LoVo (cell line): Measurements from ENCODE around the gene GPD1.

Source experiments
- DNase-seq: peaks from one replicate; pipeline ENCODE4 v3.0.0-alpha.2; 2016; ENCODE audit warnings: low spot score

The GPD1 gene

DNA sequence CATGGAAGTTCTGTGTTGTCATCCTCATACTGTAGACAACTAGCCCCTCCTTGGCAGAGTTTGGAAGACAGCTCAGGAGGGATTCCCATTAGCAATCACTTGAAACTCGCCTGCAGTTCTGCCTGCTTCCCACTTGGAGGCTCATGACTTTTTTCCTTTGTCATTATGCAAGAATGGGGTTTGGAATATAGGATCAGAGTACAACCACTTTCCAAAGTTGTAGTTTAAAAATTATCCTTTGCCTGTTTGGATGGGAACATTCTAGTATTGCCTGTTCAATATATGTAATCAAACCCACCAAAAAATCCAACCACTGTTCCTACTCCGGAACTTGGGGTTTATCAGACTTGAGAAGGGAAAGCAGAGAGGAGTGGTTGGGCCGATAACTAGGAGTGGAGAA, 2.1 kb upstream of the GPD1 start:
- peak; percentile 30 for DNase-seq

DNA sequence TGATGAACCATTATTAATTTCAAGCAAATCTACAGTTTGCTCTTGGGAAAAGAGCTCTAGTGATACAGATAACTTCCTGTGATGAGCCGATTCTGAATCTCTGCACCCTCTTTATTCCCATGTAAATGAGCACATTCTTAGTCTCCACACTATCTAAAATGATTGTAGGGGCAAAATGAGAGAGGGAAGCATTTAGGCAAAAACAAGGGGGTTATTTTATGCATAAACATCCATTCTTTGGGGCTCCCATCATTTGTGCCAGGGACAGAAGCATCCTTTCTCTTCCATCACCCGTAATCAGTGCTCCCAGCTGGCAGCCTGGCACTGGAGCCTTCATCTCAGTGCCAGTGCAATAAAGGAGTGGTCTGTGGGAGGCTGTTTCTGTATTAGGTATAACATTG, 1.7 kb upstream of the GPD1 start:
- no peak for DNase-seq

DNA sequence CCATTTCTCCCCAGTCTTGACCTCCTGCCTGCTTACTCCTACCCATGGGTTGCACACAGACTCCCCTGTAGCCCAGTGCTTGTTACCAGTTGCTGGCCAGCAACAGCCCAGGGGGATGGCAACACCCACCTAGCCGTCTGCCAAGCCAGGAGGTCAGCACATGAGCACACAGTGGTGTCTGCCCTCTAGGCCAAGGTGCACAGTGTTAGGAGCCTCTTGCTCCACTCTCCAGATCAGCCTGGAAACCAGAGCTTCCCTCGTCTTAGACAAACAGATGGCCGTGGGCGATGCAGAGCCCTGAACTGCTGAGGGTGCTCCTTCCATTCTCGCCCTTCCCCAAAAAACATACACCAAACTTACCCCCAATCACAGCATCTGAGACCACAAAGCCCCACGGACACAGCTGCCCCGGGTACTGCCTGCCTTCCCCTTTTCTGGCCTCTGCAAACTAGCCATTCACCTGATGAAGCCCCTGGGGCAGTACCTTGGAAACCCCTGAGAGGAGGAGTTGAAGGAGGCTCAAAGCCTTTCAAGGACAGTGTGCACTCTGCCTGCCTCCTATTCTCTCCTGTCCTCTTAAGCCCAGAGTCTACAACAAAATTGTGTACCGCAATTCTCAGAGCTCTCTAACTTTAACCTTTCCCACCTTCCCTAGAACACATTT, 1.0 kb upstream of the GPD1 start:
- DNase-seq, result no peak

DNA sequence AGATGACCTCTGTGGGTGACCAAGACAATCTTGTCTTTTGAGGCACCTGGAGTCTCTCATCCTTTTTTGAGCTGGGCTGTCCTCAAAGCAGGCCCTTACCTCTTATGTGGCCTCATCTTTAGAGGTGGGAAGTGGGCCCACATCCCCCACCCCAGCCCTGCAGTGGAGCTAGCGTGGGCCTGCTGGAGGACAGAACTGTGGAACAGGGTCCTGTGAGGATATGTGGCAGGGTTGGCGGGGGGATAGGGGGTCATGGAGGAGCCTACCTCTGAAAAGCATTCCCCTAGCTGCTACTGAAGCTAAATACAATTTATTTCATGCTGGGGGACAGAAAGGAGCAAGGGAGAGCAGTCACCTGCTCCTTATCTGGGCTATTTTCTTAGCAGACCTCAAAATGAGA, 457 bp upstream of the GPD1 start:
- no peak for DNase-seq

DNA sequence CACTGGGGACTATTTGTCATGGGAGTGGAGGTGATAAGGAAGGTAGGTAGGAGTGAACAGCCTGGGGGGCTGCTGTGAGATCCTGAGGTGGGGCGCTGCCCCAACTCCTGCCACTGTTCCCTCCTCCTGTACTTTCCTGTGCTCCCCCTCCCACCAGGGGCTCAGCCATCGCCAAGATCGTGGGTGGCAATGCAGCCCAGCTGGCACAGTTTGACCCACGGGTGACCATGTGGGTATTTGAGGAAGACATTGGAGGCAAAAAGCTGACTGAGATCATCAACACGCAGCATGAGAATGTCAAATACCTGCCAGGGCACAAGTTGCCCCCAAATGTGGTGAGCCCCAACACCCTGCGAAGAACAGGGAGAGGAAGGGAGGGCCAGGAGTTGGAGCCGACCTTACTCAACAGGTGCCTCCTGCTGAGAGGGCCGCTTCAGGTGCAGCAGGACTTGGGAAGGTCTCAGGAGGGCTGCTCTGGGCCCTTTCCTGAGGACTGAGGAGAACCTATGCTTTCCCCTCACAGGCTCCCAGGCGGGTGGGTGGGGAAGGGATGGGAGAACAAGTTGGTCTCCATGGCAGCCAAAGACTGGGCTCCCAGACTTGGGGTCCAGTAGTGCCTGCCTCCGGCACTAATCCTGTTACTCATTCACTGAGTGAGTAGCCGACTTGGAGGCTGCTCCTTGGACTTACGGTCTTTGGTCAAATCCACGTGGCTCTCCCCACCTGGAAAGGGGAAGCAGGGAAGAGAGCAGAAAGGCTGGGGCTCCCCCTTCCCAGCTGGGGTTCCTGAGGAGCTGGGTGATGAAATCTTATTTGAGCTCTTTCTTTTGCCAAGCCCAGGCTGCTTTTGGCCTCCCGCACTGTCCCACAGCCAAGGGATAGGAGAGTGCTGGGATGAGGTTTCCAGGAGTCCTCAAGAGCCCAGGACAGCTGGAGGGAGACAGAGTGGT, 884 bp downstream of the GPD1 start:
- no peak for DNase-seq

DNA sequence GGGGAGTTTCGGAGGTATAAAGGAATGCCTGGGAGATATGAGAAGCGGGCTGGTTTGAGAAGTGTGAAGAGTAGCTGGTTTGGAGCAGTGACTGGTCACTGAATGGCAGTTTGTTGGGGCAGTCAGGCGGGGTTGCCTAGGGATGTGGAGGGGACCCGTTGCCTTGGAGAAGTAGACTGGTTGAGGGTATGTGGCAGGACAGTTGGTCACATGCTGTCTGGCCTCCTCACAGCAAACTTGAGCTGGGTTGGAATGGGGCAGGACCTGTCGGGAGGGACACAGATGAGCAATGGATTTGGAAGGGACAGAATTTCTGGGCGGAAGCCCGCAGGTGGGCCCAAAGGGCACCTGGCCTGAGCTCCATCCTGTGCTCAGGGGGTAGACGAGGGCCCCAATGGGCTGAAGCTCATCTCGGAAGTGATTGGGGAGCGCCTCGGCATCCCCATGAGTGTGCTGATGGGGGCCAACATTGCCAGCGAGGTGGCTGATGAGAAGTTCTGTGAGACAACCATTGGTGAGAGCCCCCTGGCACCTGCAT, 2.2 kb downstream of the GPD1 start:
- no peak for DNase-seq

DNA sequence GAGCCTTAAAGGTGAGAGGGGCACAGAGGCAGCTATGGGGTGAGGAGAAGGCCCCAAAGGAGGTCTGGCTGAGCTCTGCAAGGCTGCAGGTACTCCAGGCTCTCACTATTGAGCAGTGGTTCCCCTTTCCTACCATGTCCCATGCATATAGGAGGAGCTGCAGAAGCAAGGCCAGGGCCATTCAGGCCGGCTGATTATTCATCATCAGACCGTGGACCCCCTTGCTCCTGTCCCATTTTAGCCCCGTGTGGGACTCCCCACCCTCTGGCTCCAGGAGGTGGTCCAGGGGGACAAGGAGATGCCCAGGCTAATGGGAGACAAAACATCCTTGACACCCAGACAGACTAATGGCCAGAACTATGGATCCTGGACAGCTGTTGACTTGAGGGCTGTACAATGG, 3.1 kb downstream of the GPD1 start:
- DNase-seq, result no peak

DNA sequence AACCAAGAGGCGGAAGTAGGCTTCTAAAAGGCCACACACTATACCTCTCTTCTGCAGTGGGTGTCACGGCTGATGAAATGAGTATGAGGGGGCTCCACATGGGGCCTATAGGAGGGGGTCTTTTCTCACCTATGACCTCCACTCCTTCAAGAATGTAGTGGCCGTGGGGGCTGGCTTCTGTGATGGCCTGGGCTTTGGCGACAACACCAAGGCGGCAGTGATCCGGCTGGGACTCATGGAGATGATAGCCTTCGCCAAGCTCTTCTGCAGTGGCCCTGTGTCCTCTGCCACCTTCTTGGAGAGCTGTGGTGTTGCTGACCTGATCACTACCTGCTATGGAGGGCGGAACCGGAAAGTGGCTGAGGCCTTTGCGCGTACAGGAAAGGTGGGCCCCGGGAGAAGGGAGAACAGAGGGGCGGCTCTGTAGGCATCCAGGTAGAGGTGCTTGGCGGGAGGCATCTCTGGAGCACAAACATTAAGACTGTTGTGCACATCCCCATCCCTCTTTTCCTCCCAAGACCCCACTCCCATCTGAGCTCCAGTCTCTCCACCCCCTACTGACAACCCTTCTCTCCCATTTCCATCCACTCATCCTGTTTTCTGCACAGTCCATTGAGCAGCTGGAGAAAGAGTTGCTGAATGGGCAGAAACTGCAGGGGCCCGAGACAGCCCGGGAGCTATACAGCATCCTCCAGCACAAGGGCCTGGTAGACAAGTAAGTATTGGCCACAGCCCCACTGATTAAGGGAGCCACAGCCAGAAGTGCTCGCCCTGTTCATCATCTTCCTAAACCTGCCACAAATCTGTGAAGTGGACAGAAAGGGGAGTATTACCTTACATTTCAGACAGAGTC, 3.8 kb downstream of the GPD1 start:
- DNase-seq, result no peak

DNA sequence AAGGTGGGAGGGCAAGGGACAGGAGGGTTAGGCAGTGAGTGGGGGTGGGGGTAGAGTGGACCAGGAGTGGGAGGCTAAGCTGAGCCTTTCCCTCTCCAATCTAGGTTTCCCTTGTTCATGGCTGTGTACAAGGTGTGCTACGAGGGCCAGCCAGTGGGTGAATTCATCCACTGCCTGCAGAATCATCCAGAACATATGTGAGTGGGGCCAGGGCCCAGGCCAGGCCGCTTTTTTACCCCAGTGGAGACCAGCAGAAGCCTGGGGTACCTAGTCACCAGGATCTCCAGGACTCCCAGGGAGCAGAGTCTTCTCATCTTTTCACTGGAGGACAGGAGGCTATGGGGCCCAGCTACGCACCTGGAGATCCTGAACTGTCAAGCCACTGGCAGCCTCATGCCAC, 5.5 kb downstream of the GPD1 start:
- no peak for DNase-seq

DNA sequence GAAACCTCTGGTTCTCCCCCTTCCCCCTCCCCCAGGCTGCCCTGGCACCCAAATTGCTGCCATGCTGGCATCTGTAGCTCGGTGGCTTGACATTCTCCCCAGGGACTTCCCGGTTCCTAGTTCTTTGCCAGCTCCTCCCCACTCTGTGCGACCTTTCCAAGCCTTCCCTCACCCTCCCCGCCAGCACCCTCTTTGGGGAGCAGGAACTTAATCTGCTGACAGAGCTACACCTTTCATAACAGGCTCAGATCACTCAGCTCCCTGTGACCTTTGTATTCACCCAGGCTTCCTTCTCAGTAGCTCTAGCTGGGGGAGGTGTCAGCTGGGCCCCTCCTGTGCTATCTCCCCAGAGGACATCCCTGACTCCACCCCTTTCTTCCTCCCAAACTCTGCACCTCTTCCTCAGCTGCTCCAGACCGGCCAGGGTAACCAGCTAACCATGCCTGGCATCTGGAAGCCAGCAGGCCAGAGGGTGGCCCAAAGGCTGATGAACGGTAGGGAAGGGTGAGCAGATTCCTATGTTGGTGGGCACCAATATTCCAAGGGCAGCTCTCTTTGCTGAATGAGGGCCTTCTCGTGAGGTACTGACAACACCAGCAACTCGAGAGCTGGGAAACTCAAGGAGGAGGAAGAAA, 6.4 kb downstream of the GPD1 start:
- peak; percentile 32 for DNase-seq

DNA sequence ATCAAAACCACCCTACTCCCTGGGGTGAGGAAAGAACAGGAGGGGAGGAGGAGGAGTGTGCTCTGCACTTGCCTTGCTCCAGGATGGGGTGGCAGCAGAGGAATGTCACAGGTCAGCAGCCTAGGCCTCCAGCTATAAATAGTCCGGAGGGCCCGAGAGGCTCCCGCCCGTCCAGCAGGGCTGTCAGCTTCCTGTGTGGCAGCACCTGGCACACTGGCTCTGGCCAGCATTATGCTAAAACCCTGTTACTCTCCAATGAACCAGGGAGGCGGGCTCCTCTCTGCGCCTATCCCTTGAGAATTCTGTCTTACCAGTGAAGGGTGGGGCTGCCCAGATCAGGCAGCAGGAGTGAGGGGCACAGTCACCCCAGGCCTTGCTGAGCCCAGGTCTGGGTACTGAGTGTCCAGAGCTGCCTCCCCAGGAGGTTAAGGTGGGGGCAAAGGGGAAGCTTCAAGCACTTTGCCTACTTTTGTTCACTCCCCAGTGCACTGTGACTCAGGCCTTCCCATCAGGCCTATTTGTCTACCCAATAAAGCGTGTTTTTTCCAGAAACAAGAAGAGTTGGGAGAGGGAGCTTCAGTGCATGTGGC, 7.0 kb downstream of the GPD1 start:
- peak; percentile 45 for DNase-seq

DNA sequence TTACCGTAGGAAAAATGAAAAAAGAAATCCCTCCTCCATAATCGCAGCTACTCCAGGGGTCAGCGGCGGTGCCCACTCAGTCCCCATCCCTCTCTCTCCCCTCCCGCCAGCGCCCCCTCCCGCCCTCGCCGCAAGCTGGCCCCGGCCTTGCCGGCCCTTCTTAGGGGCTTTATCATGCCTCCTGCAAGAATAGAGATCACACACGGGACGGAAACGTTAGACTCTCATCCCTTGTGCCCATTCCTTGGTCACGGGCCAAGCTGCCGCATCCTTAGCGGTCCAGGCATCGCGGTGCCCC, 7.5 kb downstream of the GPD1 start:
- DNase-seq, result no peak

DNA sequence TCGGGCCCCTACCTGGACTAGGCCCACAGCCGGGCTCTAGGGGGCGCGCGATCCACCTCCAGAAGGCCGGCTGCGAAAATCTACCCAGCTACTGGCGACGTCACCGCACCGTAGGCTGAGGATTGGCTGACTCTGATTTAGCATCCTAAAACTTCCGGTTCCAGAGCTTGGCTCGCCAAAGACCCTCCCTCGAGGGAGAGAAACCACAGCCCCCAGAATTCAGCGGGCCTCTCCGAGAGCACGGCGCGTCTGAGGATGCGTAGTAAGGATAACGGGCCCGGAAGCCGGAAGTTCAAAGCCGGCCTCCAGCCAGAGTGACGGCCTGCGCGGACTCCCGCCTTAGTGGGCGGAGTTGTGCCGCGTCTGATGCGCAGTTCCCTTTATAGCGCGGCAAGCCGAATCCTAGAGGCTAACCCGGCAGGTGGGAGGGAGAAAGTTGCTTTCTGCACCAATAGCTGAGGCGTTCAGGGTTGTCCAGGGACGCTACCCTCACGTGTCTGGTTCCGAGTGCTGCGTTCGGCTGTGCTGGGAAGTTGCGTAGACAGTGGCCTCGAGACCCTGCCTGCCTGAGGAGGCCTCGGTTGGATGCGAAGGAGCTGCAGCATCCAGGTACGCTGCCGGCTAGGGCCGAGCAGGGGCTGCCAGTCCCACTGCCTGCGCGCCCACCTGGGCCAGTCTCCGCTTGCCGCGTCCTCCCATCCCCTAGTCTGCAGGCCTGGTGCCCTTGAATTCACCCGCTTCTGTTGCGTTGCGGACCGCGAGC, 8.1 kb downstream of the GPD1 start, which contains the start of gene COX14:
Gene COX14, plus strand, starts transcription at position 544 of the 763 bp plus-strand sequence. CDS start 7,808 bp downstream, outside the sequence.
- DNase-seq, result peak; percentile 100

DNA sequence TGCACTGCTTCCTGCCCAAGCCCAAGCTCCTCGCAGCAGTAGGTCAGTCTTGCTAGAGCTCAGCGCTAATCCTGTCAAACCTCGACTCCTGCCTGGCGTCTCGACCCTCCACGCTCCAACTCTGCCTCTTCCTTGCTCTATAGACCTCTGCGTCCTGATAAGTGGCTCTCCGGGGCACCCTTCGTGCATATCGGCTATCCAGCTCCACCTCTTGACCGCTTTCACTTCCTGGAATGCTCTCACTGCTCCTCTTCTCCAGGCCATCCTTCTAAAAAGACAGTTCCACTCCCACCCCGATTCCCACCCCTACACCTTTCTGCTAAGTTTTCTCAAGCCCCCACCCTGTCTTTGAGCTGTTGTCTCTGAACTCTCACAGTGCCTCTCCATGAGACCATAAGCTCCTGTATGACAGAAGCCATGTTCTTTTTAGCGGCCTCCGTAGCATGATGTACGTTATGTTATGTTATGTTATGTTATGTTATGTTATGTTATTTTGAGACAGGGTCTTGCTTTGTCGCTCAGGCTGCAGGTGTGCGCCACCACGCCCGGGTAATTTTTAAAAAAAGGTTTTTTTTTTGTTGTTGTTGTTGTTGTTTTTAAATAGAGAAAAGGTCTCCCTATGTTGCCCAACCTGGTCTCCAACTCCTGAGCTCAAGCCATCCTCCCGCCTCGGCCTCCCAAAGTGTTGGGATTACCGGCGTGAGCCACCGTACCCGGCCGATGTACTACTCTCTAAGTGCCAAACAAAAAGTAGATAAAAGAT, 8.8 kb downstream of the GPD1 start:
- DNase-seq, result peak; percentile 55

DNA sequence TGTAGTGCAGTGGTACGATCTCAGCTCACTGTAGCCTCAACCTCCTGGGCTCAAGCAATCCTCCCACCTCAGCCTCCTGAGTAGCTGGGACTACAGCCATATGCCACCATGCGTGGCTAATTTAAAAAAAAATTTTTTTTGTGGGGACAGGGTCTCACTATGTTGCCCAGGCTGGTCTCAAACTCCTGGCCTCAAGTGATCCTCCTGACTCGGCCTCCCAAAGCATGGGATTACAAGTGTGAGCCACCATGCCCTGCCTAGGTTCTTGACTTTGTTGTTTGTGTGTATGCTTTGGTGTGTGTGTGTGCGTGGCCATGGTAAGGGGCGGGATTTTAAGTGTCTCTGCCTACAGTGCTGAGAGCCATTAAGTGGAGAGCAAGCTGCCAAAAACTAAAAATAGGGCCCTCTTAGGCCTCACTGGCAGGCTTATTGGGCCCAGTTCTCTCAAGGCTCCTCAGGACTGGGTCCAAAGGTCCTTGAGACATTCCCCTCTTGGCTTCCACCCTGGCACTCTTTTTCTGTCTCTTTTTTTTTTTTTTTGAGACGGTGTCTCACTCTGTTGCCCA, 13.3 kb downstream of the GPD1 start:
- no peak for DNase-seq

DNA sequence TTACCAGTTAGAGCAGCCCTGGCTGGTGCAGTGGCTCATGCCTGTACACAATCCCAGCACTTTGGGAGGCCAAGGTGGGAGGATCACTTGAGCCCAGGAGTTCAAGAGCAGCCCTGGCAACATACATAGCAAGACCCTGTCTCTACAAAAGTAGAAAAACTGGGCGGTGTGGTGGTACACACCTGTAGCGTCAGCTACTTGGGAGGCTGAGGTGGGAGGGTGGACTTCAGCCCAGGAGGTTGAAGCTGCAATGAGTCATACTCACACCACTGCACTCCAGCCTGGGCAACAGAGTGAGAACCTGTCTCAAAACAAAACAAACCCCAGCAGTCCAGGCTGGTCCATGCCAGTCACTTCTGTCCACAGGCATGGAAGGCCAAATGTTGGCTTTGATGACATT, 15.6 kb downstream of the GPD1 start:
- DNase-seq, result no peak

DNA sequence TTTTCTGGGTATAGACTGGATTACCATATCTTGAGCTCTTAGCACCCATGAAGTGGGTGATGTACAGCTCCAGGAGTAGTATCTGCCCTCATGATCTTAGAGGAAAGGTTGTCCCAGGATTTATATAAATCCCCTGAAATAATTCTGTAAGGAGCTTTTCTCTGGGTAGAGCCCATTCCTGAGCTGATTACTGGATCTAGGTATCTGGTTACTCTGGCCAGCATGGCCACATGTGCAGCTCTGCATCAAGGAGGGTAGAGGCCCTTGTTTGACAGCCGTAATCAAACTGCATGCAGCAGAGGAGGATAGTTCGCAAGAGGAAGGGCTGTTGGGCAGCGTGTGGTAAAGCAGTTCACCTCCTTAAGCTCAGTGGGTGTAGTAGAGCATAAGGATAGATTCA, 16.7 kb downstream of the GPD1 start:
- no peak for DNase-seq

DNA sequence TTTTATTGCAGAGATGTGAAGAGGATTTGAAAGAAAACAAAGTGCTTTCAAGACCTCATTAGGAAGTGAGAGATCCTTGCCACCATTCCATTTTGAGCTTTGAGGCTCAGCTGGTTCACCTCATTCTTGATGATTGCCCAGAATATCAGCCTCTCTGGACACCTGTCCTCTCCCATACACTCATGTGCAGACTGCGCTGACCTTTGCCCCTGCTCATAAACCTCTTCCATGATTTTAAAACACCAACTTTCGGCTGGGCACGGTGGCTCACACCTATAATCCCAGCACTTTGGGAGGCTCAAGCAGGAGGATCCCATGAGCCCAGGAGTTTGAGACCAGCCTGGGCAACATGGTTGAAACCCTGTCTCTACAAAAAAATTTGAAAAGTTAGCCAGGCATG, 17.1 kb downstream of the GPD1 start:
- DNase-seq, result no peak

DNA sequence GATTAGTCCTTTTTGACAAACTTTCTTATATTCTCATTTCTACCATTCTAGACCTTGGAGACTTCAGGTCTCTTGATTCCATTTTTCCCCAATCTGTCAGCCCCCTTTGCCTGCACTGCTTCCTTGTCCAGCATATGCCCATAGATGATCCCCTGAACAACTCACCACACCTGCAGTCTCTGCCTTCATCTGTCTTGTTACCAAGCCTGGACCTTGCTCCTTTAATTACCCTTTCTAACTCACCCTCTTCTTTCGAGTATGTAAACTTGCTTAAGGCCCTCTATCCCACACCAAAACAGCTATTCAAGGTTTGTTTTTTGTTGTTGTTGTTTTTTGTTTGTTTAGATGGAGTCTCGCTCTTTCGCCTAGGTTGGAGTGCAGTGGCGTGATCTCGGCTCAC, 17.8 kb downstream of the GPD1 start:
- DNase-seq, result no peak

DNA sequence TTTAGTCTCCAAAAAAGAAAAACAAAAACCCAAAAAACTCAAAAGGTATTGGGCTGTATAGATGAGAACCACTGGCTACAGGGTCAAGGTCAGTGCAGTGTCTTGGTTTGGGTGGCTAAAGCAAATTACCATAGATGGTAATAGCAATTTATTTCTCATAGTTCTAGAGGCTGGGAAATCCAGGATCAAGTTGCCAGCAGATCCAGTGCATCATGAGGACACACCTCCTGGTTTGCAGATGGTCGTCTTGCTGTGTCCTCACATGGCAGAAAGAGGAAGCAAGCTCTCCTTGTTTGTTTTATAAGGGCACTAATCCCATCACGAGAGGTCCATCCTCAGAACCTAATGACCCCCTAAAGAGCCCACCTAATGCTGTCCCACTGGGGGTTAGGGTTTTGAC, 19.4 kb downstream of the GPD1 start:
- DNase-seq, result no peak
